NCI-H1436 (cell line): Measurements from ENCODE around the gene LRMDA.

Source experiments
- DNase-seq: peaks from one replicate; lab custom pipeline; 2025; lab: John Stamatoyannopoulos, UW

LRMDA gene

GRCh38 chr10:76338187-76338586 is 906.8 kb downstream of the LRMDA start:
- DNase-seq = no peak

DNA sequence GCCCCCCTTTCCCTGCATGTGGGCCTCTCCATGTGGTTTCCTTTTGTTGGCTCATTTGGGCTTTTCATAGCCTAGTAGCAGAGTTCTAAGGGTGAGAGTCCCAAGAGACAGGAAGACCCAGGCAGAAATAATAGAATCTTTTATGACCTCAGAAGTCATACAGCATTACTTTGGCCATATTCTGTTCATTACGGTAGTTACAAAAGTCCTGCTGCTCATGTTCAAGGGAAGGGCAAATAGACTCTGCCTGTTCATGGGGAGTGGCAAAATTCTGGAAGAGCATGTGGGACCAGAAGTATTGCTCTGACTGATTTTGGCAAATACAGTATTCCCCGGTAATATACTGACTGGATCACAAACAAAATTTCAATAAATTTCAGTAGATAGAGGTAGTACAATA is 910.3 kb downstream of the LRMDA start:
- no peak for DNase-seq

DNA sequence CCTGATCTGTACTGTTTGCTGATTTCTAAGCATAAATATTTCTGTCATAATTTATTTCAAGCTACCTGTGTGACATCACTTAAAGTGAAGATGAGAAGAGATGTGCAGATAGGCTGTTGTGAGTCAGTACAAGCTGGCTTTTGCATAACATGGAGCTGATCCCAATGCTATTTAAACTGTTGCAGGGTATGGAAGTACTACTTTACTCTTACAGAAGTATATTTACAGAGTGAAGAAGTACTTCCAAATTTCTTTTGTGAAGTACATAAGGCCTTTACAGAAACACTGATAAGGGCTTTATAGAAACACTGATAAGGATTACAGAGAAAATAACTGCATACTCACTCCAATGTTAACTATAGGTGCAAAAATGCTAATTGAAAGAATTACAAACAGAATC is 911.6 kb downstream of the LRMDA start:
- DNase-seq = no peak

DNA sequence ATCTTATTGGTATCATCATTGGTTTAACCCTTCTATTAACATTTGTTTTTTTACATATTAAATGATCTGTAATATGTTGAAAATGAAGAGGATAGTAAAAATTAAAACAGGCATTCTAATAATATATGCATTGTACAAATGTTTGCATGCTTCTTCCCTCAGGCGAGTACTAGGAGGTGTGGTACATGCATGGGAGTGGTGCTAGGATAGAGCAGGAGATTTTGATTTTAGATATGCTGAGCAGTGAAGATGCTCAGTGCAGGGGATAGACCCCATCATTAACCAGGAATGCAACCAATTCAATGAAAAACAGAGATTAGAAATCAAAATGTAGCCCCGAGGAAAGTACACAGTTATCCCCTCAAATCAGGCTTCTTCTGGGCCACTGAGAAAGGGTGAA is 916.4 kb downstream of the LRMDA start:
- DNase-seq = no peak

DNA sequence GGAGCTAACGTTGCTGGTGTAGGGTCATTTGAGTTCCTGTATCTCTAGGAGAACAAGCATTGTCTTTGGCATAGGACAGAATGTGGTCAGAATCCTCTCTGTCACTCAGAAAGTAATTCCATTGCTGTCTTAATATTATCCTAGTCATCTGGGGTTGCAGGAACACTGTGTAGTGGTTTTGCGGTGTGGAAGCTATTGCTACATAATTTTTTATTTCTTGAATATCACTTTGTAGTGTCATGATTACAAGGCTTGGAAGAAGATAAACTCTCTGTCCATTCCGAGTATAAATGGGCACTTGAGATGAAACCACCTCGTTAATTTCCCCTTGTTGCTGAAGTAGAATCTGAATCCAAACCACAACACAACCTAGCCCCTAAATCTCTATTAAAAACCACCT is 919.2 kb downstream of the LRMDA start:
- DNase-seq = no peak

GRCh38 chr10:76352300-76352699 is 920.9 kb downstream of the LRMDA start:
- DNase-seq = no peak

GRCh38 chr10:76353237-76353851 is 921.9 kb downstream of the LRMDA start:
- no peak for DNase-seq

- DNase-seq = no peak
These were observed 922.9 kb downstream of the LRMDA start for GRCh38 chr10:76354212-76354738.

DNA sequence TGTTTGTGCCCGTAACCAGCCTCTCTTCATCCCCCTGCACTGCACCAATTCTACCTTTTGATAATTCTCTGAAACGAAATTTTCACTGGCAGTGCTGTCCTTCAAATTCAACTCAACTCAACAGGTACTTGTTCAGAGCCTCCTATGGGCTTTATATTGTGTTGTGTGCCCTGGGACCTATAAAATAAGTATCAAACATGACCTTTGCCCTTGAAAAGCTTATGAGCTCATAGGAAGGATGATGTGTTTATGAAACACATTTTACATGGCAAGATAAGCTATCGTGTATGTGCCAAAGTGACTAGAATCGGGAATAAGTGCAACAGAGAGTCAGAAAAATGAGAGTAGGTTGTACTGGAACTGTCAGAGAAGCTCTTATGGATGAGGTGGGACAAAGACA is 923.5 kb downstream of the LRMDA start:
- DNase-seq = no peak

GRCh38 chr10:76356557-76356956 is 925.1 kb downstream of the LRMDA start:
- no peak for DNase-seq

DNA sequence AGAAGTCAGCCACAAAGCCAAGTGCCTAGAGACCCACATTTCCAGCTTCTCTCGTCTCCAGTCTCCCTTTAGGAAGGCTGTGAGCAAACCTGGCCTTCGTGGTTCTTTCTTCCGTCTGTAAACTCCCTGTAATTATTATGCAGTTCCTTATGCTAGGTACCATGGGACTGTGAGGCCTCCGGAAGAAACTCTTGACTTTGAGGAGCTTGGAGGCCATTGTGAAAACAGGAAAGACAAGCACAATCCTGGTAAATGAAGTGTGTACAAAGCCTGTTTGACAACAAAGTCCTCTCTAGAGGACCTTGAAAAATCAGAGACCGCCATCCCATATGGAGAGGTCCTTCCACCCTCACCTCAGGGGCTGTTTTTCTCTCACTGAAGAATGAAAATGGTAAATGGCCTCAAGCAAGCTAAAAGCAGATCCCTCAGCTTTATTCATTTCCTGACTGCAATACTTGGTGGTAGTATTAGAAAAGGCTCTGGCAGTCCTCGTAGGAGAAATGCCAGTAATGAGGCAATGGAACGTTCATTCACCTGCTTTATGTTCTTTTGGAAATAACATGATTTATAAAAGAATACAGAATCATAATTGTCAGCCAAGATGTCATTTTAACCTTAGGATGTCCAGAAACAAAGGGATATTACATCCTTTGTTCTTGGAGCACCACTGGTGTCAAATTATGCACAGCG is 926.4 kb downstream of the LRMDA start:
- no peak for DNase-seq

- DNase-seq = no peak
These were observed 927.4 kb downstream of the LRMDA start for GRCh38 chr10:76358743-76359395.

- DNase-seq = no peak
These were observed 944.3 kb downstream of the LRMDA start for GRCh38 chr10:76375761-76376160.

GRCh38 chr10:76382381-76382851 is 951.0 kb downstream of the LRMDA start:
- no peak for DNase-seq

GRCh38 chr10:76388321-76389023 is 957.0 kb downstream of the LRMDA start:
- no peak for DNase-seq

DNA sequence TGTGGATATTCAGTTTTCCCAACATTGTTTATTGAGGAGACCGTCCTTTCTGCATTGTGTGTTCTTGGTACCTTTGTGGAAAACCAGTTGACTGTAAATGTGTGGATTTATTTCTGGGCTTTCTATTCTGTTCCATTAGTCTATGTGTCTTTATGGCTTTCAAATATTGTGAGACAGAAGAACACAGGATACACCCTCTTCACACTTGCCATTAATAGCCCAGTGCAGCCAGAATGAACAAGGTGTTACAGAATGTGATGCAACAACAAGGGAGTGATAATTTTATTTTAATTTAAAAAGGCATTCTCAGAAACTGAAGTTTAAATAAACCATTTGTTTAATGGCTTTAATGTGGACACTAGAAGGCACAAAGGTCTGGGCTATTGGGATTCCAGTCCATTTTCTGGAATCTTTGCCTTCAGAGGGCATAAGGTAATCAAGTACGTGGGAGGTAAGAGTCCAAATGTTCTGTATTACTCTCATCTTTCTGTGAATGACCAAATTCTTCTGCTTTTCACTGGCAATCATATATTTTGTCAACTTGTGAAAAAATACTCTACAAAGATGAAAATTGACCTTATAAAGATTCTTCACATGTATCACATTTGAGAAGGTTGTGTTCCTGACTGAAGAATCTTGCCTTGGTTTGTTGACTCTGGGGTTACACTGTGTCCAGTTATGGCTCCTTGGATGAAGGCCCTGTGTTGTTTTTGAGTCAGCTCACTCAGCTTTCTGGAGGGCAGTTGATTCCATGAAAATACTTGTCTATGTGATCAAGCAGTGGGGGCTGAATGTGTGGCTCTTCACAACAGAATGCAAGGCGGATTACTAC is 962.7 kb downstream of the LRMDA start:
- DNase-seq = no peak

GRCh38 chr10:76394707-76395042 is 963.3 kb downstream of the LRMDA start:
- no peak for DNase-seq

- DNase-seq = no peak
These were observed 963.8 kb downstream of the LRMDA start for GRCh38 chr10:76395251-76395650.

DNA sequence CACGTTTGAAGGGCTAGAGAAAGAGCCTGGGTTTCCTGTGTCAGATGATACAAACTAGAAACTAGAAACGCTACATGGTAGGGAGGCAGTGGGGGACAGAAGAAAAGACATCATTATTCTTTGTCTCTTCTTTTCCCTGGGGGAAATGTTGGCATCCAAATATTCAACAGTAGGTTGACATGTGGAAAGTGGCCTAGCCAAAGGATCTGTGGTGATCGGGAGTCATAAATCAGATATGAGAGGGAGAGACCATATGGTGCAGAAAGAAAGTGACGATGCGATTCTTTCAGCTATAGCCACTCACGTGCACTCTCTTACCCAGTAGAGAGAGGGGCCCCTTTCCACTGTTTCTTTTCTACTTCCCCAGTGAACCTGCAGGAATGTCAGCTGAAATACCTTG is 964.7 kb downstream of the LRMDA start:
- DNase-seq = no peak

DNA sequence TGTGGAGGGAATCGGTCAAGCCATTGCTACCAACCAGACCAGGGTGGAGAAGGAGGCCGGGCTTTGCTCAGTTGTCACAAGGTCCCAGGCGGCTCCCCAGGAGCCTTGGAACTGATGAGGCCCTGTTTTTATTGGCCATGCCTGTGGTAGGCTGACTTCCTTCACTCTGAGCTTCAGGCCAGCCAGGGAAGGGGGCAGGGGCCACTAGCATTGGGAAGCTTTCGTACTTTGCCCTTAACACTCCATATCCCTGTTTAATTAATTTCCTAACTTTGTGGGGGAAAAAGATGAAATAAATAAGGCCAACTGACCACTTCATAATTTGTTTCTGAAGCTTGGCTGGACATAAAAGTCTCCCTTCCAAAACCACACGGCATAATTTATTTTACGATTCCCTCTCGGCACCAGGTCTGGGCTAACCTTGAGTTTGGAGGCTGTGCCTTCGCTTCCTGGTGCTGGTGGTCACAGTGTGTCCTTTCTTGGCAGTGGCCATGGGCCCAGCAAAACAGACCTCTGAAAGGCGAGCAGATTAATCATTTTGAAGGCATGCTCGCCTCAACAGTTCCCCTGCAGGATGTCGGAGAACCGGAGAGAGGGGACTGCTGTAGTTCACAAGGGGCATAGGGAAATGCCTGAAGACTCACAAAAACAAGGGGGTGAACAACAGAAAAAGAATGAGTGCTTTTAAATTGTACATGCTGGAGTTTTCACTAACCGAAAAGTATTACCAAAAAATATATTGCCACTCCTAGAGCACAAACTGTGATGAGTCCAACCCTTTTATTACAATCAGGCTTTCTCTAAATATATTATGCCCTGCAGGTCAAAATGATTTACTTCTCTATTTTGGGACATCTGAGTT is 966.0 kb downstream of the LRMDA start:
- DNase-seq = no peak
